Activated T-cell treated with anti-CD3 and anti-CD28 coated beads, Interleukin-2, amount 50 U/mL, for 48 hours (primary cell): Measurements from ENCODE around the gene CHTOP.
"Not testable (repeated sequence)": the region's sequence is repeated elsewhere in the genome, so short reads cannot be mapped to it uniquely, and the experiment has no call there.

Source experiments
- DNase-seq, 2 experiments: peaks; one replicate each; pipeline ENCODE4 v3.0.0-alpha.2; 2020

CHTOP gene, protein sequence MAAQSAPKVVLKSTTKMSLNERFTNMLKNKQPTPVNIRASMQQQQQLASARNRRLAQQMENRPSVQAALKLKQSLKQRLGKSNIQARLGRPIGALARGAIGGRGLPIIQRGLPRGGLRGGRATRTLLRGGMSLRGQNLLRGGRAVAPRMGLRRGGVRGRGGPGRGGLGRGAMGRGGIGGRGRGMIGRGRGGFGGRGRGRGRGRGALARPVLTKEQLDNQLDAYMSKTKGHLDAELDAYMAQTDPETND

DNA sequence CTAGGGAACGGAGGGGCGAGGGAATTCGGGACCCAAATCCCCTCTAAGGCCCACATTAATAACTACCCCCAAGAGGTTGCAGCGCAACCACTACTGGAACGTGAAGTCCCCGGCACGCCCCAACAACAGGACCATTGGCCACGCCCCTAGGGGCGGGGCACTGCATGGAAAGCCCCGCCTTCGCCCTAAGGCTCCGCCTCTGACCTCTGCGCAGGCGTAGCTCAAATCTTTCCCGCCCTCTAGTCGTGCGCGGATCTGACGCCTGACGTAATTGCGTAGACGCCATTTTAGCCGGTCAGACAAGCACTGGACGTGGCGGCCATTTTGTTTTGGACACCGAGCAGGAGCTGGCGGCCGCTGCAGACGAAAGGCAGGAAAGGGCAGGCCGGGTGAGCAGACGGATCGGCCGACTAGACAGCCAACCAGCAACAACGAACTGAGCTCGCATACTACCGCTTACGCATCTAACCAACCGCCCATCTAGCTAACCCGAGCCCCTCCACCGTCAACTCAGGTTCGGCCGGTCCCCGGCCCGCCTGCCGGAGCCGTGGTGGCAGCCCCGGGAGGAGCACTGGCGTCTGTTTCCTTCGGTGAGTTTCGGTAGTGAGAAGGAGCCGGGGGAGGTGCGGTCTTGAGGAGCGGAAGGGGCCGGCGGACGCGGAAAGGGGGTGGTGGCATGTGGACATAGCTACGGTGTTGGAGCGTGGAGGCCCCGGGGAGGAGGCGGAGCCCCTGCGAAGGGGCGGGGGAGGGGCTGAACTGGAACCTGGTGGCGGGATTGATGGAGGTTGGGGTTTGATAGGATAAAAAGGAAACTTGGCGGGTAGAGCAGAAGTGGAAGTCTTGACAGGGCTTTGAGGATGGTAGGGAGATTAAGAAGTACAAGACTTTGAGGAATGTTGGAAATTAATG is at the start of gene CHTOP:
CHTOP (plus strand) TSS at position 313 of the 912 bp plus-strand sequence. CDS start 2,523 bp downstream, outside the sequence.
- DNase-seq: peak; percentile 99 to 100

DNA sequence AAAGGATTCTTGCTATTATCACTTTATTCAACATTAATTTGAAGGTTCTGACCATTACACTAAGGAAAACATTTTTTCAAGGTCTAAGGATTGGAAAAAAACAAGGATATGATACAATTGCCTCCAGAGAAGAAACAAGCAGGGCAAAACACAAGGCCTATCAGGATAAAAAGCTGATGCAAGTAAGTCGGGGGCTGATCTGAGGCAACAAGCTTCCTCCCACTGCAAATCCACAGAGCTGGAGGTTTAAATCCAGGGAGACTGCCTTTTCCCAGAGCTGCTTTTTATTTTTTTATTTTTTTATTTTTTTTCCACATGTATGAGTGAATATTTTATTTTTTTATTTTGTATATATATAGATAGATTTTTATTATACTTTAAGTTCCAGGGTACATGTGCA is 48.9 kb upstream of the CHTOP start:
- DNase-seq: no peak

DNA sequence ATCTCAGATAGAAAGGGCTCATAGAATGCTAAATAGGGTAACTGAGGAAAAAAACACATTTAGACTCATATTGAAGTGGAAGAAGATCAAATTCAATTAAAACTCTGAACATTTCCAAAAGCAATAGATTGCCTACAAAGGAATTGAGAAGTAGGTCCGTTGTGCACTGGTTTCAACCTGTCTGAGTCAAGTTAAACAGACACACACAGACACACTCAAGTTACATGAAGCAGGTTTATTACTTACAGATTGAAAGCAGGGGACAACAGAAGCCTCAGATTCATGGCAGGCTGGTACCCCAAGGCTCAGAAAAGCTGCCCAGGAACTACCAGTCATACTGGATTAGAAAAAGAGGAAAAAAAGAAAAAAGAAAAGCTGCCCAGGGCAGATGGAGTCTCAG is 47.5 kb upstream of the CHTOP start:
- DNase-seq: no peak

DNA sequence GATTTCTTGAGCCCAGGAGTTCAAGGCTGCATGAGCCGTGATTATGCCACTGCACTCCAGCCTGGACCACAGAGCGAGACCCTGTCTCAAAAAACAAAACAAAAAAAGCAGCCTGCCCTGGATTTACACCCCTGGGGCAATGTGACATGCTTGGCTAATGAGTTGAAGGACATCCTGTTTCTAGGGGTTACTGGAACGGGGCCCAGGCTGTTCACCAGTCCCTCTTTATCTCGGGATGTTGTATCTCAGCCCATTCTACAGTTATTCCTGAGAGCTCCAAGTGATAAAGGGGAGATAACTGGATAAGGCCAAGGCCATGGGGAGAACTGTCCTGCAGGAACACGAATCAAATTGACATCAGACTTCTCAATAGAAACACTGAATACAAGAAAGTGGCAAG is 46.6 kb upstream of the CHTOP start:
- DNase-seq: no peak

DNA sequence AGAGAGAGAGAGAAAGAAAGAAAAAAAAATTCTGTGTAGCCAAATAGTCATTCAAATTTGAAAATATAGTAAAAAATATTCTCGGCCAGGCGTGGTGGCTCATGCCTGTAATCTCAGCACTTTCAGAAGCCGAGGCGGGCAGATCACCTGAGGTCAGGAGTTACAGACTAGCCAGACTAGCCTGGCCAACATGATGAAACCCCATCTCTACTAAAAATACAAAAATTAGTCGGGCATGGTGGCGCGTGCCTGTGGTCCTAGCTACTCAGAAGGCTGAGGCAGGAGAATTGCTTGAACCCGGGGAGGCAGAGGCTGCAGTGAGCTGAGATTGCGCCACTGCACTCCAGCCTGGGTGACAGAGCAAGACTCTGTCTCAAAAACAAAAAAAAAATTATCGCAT is 45.8 kb upstream of the CHTOP start:
- not testable (repeated sequence) for DNase-seq

DNA sequence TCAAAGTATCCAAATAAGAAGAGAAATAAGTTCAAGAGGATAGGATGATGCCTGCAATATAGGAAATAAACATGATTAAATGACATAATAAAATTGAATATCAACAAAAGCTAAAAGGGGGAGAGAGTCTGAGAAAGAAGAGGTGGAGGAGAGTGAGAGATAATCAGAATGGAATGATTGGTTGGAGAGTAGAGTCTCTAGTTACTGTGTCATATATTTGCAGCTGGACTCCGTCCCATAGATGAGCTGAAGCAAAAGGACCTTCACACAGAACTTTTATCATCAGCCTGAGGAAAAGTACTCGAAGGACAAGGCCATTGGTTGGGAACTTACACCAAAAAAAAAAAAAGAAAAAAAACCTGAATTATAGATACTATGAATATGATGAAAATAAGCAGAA is 45.4 kb upstream of the CHTOP start:
- DNase-seq: no peak

DNA sequence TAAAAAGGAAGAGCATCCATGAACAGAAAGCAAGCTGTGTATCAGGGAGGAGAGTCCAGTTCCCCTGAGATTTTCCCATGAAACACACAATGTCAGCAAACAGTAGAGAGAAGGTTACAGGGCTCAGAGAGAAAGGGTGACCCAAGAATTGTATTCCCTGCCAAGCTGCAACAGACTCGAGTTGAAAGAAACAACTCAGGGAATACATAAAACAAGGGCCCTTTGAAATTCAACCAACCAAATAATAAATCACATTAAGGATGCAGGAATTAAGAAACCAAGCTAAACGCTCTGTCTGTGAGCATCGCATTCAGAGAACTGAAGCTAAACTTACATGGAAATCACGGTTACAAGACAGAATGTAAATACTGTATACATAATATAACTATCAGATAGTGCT is 41.1 kb upstream of the CHTOP start:
- no peak for DNase-seq

DNA sequence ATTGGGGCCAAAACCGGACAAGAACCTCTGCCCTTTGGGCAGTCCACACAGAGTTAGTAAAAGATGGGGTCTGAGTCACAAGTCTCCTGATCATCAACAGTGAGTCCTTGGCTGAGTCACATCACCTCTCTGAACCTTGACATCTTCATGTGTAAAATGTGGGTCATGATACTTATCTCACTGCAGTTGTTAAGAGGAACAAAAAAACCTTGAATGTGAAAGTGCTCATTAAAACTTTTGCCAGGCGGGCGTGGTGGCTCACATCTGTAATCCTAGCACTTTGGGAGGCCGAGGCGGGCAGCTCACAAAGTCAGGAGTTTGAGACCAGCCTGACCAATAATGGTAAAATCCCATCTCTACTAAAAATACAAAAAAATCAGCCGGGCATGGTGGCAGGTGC is 36.7 kb upstream of the CHTOP start:
- peak in 1 of 2 experiments; percentile 46 for DNase-seq

DNA sequence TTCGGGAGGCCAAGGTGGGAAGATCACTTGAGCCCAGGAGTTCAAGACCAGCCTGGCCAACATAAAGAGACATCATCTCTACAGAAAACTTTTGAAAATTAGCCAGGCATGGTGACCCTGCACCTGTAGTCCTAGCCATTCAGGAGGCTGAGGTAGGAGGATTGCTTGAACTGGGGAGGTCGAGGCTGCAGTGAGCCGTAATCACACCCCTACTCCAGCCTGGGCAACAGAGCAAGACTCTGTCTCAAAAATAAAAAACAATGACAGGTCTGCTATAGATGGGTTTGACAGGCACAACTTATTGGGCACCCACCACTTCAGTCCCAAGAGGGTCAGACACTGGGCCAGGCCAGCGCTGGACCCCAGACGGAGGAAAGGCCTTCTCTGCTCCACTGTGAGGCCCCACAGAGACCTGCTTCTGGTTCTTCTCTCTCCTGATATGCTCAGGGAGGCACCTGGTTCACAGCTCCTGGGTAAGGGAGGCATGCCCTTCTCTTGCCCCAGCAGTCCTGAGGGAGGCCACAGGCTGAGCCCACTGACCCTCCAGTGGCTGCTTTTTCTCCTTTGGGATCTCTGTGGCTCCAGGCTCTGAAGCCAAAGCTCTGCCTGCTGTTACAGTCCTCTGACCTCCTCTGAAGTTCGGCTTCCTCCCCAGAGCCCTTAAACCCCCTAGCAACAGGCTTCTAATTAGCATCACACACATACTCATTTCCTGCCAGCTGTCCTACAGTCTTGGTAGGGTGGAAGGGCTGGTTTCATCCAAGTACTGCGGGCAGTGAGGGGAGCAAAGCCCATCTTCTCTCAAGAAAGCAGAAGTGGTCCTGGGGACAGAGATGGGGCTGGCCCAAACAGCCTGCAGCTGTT is 35.3 kb upstream of the CHTOP start:
- peak in 1 of 2 experiments; percentile 37 for DNase-seq

DNA sequence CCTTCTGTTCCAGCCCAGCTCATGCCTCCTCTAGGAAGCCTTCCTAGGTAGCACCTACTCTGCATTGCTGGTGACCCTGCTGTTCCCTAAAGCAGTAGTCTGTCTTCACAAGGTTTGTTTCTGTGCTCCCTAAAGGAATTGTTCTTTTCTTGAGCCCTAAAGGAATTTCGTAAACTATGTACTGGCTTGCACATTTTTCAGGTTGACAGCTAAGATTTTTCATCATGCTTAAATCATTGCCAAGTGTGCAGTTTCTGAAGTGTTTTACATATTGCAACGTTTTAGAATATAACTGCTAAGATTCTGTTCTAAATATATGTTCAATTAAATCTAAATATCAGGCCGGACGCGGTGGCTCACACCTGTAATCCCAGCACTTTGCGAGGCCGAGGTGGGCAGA is 34.0 kb upstream of the CHTOP start:
- DNase-seq: no peak

DNA sequence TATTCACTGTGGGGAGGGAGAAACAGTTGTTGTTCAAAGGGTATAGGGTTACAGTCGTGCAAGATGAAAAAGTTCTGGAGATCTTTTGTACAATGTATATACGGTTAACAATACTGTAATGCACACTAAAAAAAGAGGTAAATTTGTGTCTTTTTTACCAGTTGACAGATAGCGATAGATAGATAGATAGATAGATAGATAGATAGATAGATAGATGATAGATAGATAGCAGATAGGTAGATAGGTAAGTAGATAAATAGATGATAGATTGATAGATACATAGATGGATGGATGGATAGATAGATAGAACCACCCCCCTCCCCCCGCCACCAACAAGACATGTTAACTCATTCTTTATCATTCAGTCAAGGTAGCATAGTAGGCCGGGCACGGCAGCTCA is 31.1 kb upstream of the CHTOP start:
- DNase-seq: no peak

DNA sequence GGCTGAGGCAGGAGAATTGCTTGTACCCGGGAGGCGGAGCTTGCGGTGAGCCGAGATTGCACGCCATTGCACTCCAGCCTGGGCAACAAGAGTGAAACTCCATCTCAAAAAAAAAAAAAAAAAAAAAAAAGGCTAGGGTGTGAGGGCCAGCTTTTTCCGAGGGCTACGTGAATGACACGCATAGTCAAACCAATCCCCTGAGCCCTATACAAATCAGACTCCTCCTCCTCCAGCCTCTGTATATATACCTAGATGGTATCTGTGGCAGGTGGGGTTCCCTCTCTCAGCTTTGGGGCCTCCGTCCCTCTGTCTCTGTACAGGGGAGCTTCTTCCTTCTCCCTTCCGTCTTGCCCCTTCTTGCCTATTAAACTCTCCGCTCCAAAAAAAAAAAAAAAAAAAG is 27.7 kb upstream of the CHTOP start:
- no peak for DNase-seq

DNA sequence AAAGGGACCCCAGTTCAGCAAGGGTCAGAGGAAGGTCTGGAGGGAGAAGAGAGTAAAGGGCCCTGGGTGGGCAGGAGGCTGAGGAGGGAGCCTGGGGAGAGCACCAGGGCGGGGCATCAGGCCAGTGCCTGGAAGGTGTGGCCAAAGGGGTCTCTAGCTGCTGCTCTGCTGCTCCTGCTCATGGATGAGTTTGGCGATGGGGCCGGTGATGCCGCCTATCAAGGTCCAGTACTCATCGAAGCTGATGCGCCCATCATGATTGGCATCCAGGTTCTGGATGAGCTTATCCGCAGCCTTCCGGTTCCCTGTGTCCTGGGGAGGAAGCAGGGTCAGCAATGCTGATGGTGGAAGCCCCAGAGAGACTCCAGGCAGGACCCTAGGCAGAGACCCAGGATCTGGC is 26.5 kb upstream of the CHTOP start:
- DNase-seq: no peak

DNA sequence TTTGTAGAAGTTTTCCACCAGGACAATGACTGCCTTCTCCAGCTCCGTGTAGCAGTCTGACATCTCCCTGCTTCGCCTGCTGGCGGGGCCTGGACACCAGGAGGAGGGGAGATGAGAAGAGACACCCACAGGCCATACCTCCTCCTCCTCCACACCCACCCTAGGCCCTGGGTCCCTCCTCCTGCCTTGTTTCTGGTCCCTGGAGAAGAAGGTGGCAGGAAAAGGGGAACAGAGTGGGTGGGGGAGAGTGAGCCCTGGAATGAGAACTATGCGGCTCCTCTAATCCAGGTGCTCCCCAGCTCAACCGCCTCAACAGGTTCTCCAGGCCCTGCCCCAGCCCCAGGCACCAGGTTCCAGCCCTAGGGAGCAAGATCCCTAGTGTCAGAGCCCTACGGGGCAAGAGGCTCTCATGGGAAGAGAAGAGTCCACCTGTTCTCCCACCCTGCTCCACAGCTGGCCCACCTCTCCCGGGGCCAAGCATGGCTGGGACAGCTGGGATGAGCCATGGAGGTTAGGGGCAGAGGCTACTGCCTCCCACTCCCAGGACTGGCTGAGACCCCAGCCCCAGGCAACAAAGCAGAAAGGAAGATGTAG is 25.7 kb upstream of the CHTOP start:
- DNase-seq: no peak

DNA sequence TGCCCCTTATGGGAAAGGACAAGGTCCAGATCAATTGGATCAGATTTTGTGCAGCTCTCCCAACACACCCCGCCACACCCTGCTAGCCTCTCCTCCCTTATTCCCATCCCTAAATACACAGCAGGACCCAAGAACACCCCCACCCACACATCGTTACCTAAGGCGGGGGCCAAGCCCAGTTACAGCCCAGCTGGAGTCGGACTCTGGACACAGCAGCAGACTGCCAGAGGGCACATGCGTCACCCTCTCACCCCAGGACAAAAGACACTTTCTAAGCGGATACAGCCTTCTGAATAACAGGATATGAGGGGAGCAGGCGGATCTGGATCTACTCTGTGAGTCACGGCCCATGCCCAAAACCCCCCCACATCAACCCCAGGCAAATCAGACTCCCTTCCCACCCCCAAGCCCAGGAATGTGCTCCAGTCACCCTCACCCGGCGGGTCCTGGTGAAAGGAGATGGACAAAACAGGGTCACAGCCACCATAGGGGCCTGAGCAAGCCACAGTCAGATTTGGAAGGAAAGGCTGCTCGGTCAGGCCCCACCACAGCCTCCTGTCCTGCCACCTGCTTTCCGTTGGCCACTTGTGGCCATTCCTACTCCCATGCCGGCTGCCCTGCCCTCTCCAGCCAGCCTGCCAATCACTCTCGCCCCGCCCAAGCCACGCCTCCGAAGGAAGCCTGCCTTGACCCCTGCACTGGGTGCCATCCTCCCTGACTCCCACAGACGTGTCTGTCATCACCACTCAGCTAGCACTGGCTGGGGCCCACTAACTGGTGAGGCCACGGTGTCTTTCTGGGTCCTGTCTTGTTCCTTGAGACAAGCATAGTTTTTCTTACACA is 24.9 kb upstream of the CHTOP start:
- DNase-seq: no peak

DNA sequence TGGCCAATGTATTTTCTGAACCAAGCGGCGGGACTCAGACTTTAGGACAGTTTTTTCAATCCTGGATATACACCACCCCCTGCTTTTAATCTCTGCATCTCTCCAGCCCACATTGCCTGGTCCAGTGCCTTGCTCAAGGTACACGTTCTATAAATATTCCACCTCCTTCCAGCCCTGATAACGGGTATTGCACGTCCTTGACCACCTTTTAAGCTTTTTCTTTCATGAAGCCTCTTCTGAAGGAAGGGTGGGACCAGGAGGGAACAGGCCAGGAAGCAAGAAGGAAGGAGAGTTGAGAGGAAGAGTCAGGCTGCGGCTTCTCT is 24.3 kb upstream of the CHTOP start:
- no peak for DNase-seq

DNA sequence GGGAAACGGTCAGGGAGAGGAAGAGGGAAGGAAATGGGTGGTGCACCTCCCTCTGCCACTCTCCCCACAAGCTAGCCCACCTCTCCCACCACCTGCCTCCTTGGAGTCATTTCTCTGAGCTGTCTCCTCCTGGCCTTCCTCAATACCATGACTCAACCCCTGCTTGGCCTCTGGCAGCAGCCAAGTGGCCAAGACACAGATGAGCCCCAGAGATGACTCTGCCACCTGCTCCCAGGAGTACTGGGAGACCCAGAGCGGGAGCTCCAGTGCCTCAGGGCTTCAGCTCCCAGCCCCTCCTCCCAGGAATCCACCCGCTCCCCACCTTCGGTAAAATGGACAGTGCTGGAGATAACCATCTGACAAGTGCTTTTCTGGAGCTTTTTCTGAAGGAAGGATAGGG is 23.5 kb upstream of the CHTOP start:
- DNase-seq: no peak

DNA sequence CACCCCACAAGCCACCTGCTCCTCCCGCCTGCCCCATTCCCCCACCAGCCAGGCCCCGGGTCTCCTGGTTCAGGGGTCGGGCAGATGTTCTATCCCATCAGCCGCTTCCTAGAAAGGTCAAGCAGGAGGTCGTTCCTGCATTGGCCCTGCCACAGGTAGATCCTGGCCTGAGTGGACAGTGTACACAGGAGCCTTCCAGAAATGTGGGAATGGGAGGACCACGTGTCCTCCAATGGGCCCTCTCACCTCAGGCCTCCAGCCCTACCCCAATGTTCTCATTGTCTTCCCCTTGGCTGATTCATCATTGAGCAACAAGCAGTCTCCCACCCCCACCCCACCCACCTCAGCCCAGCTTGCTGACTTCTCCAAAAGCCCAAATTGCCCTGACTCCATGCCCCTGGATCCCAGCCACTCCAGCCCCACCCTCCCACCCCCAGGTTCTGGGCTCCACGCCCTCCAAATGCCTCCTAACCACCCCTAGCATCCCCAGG is 23.0 kb upstream of the CHTOP start:
- DNase-seq: no peak

DNA sequence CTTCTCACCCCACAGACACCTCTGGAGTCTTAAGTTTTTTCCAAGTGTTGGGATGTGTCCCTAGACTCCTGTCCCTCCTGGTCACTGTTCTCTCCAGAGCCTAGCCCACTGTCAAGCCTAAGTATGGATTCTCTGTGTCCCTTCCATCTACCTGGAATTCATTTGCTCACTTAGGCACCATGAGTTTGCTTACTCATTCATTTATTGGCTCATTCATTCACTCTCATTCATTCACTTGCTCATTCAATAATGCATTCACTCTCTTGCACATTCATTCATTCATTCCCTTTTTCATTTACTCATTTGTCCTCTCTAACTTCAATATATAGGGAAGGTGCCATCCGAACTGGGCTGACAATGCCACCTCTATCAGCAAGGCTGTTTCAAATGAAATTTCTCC is 22.5 kb upstream of the CHTOP start:
- no peak for DNase-seq

DNA sequence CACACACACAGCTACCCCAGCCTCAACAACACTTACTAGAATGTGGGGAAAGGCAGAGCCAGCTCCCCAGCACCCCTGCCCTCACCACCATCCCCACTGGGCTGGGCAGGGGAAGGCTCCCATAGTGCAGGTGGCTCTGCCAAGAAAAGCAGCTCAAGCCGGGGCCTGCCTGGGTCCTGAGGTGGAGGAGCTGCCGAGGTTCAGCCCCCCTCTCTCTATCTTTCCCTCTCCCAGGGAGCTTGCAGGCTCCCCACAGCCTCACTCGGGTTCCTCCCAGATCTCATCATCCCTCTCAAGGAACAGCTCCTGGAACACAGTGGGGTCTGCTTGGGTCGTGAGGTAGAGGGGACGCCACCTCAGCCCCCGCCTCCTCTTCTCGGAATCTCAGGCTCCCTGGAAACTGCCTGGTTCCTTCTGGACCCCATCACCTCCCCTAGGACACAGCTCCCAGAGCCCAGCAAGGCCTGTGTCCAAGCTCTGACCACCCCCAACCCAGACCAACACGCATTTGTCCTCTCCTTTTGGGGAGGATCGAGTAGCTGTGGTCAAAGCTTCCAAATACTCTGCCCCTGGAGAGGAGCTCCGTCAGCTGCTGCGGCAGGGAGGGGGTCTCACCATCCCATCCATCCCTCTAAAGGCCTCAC is 21.6 kb upstream of the CHTOP start:
- DNase-seq: no peak

DNA sequence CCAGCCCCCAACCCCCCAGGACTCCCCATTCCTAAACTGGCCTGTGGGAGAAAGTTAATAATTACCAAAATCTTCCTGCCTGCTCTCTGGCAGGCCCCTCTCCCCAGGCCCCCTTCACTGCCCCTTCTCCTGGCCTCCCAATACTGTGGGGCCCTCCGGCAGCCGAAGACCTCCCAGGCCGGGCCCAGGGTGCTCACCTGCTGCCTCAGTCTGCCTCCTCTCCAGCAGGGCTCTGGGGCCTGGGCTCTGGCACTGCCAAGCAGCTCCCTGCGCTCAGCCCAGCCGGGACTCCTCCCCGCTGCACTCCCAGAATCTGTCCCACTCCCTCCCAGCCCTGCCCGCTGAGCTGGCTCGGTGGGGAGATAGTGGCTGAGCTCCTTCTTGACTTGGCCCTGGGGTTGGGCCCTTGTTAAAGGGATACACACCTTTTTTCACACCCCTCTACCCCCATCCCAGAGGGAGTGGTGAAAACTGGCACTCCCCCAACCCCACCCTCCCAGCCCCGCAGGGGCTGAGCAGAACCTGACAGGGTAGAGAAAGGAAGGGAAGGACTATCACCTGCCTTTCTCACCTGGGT is 21.0 kb upstream of the CHTOP start, which contains the start of gene S100A16:
S100A16 (minus strand) TSS at position 383 of the 577 bp plus-strand sequence. CDS start 4,986 bp downstream, outside the sequence.
- DNase-seq: no peak
